K562 (cell line): ENCODE measurements around the gene ZNF48. TPM values are rescaled to one million over a fixed set of nuclear protein-coding genes. Genes with fewer than 3 reads are reported as not detected.

Experiments used
- BRD9 ChIP-seq: fragments of 450-650 bp; IDR thresholded peaks from 2 replicates; pipeline ENCODE4 v1.6.1; 2018; ENCODE audit warnings: low read depth; ENCODE audit not compliant: partially characterized antibody
- FOXM1 ChIP-seq, 2 experiments: fragments of 450-650 bp in 1 of 2; sonication (generic) in 1 of 2; formaldehyde crosslinking in 1 of 2; IDR thresholded peaks; 2 replicates each; pipeline versions ENCODE4 v1.6.1 to v1.9.0; 2017 to 2022; ENCODE audit warnings: low read depth in 2 of 2, mild to moderate bottlenecking in 2 of 2, missing genetic modification reagents in 1 of 2, moderate library complexity in 1 of 2
- LEF1 ChIP-seq: fragments of 450-650 bp; IDR thresholded peaks from 2 replicates; pipeline ENCODE4 v1.6.1; 2016; ENCODE audit warnings: mild to moderate bottlenecking
- MAFG ChIP-seq: fragments of 450-650 bp; conservative IDR thresholded peaks from 2 replicates; pipeline ENCODE4 v1.6.1; 2016; ENCODE audit warnings: missing genetic modification characterization, missing compliant biosample characterization
- NR2F6 ChIP-seq: fragments of 450-650 bp; formaldehyde crosslinking; IDR thresholded peaks from 2 replicates; pipeline ENCODE4 v1.4.0; 2020; ENCODE audit warnings: mild to moderate bottlenecking
- POLR2B ChIP-seq: fragments of 450-650 bp; IDR thresholded peaks from 2 replicates; pipeline ENCODE4 v1.6.1; 2018; ENCODE audit warnings: low read depth; ENCODE audit not compliant: partially characterized antibody
- POLR2G ChIP-seq: fragments of 200-400 bp; formaldehyde crosslinking; IDR thresholded peaks from 2 replicates; pipeline ENCODE4 v1.6.1; 2017; ENCODE audit warnings: low read depth, mild to moderate bottlenecking, antibody characterized with exemption, low read length, moderate library complexity
- SMAD1 ChIP-seq: fragments of 150-350 bp; IDR thresholded peaks from 2 replicates; pipeline ENCODE4 v1.6.1; 2014; ENCODE audit warnings: low read length, low read depth; ENCODE audit not compliant: partially characterized antibody
- ZNF124 ChIP-seq: sonication (generic); formaldehyde crosslinking; IDR thresholded peaks from 2 replicates; pipeline ENCODE4 v1.8.1; 2022; ENCODE audit warnings: missing genetic modification reagents
- ZNF316 ChIP-seq: fragments of 450-650 bp; IDR thresholded peaks from 2 replicates; pipeline ENCODE4 v1.6.1; 2016
- ZNF444 ChIP-seq: fragments of 250-450 bp; sonication (Bioruptor Pico); IDR thresholded peaks from 2 replicates; pipeline ENCODE4 v1.4.0; 2020; ENCODE audit warnings: mild to moderate bottlenecking, moderate library complexity
- ZNF445 ChIP-seq: fragments of 250-450 bp; sonication (Bioruptor Pico); IDR thresholded peaks from 2 replicates; pipeline ENCODE4 v1.4.0; 2020; ENCODE audit warnings: low read depth, mild to moderate bottlenecking, moderate library complexity
- ZNF699 ChIP-seq: fragments of 250-450 bp; sonication (Bioruptor Pico); IDR thresholded peaks from 2 replicates; pipeline ENCODE4 v1.8.0; 2021; ENCODE audit warnings: mild to moderate bottlenecking, moderate library complexity; ENCODE audit not compliant: insufficient replicate concordance
- polyA plus RNA-seq, 8 experiments: library from polyadenylated mRNA; depleted of rRNA in 4 of 8; stranded (reverse) in 5 of 8; unstranded in 3 of 8; fragments of >200 nt; fragmentation: Nextera tagmentation in 2 of 8; fragmentation: Illumina TruSeq in 1 of 8; extraction: Ambion mirVana in 2 of 8; extraction: Trizol in 1 of 8; gene quantifications; 2 replicates each; pipeline versions ENCODE4 v1.2.1 to v1.2.3, GENCODE V29; 2011 to 2014; ENCODE audit warnings: inconsistent platforms in 1 of 8, missing spikeins in 1 of 8
- total RNA-seq, 7 experiments: library from RNA; depleted of rRNA in 6 of 7; stranded (reverse); fragments of >200 nt in 6 of 7; fragmentation: Illumina TruSeq in 2 of 7; extraction: Trizol in 2 of 7; gene quantifications; 2 replicates each; pipeline versions ENCODE4 v1.2.1 to v1.2.3, GENCODE V29; 2011 to 2021; ENCODE audit warnings: low replicate concordance in 1 of 7
- TF ChIP-seq, protein P1 (sequence below), 3 experiments: fragments of 200-800 bp in 1 of 3; sonication (Bioruptor generic) in 1 of 3; sonication (generic) in 1 of 3; formaldehyde crosslinking in 1 of 3; IDR thresholded peaks; 2 replicates each; pipeline versions ENCODE4 v1.6.1 to v1.8.0; 2016 to 2022; ENCODE audit warnings: mild to moderate bottlenecking in 2 of 3, missing compliant biosample characterization in 2 of 3, missing genetic modification characterization in 2 of 3, missing genetic modification reagents in 1 of 3
- TF ChIP-seq, protein P2 (sequence below): fragments of 250-450 bp; sonication (Bioruptor Pico); IDR thresholded peaks from 2 replicates; pipeline ENCODE4 v1.5.0; 2021; ENCODE audit warnings: mild to moderate bottlenecking, moderate library complexity
- TF ChIP-seq, protein P3 (sequence below): fragments of 250-450 bp; sonication (Bioruptor Pico); IDR thresholded peaks from 2 replicates; pipeline ENCODE4 v1.8.0; 2022; ENCODE audit warnings: moderate library complexity, mild to moderate bottlenecking, inconsistent platforms
- TF ChIP-seq, protein P4 (sequence below): fragments of 250-450 bp; sonication (Bioruptor Pico); IDR thresholded peaks from 2 replicates; pipeline ENCODE4 v1.6.1; 2021; ENCODE audit warnings: mild to moderate bottlenecking

ZNF48 gene
- total and polyA plus RNA-seq, 9 of the 15 experiments (the other 6 are each of a cell fraction or from before 2014, with no cell fraction given) = 0.38 to 11.6 (median 4.7) TPM

DNA sequence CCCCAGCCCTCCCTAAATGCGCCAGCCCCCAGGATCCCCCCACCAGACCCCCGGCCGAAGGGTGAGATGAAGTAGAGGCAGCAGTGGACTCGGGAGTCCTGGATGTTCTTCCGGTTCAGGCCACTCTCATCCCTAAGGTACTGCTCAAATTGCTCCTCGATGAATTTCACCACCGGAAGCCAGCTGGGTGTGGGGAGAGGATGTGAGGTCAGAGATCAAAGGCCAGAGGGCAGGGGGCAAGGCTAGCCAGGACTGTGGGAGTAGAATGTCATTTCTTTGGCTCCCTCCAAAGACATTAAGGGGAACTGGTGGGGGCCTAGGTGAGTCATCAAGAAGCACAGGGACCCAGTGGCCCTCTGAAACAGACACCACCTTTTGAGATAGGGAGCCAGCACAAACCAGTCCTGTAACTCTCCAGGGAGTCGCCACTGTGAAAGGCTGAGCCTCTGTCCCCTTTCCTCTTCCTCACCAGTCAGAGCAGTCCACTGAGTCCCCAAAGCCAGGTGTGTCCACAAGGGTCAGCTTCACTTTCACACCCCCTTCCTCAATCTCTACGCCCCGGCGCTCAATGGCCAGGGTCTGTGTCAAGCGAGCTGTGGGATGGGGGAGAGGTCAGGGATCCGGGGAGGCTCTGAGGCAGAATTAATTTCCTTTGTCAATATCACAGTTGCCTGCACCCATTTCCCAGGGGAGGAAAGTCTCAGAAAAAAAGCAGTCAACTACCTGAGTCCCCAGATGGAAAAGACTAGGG, 13.8 kb upstream of the ZNF48 start (continued):
- TF ChIP-seq FOXM1 (IDR thresholded peaks at IDR 0.05; ENCODE audit: low read depth) (no peak), FOXM1 (CRISPR knock-in tag; IDR thresholded peaks at IDR 0.05; ENCODE audit: low read depth) (no peak), POLR2B (peak; percentile 52), NR2F6 (no peak), MAFG (tag) (no peak), ZNF699 (CRISPR knock-in tag) (no peak), ZNF445 (no peak), BRD9 (no peak), SMAD1 (no peak), LEF1 (peak; percentile 71), ZNF124 (CRISPR knock-in tag) (no peak), ZNF316 (peak; percentile 54), ZNF444 (CRISPR knock-in tag) (no peak), POLR2G (0 out of 2 replicates have a peak, but pooled peaks have one; percentile 14)
- TF ChIP-seq, protein P1, sequence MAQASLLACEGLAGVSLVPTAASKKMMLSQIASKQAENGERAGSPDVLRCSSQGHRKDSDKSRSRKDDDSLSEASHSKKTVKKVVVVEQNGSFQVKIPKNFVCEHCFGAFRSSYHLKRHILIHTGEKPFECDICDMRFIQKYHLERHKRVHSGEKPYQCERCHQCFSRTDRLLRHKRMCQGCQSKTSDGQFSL (CRISPR knock-in tag; IDR thresholded peaks at IDR 0.05) = no peak
- TF ChIP-seq, protein P1 (tag; IDR thresholded peaks at IDR 0.05) = no peak
- TF ChIP-seq, protein P2, sequence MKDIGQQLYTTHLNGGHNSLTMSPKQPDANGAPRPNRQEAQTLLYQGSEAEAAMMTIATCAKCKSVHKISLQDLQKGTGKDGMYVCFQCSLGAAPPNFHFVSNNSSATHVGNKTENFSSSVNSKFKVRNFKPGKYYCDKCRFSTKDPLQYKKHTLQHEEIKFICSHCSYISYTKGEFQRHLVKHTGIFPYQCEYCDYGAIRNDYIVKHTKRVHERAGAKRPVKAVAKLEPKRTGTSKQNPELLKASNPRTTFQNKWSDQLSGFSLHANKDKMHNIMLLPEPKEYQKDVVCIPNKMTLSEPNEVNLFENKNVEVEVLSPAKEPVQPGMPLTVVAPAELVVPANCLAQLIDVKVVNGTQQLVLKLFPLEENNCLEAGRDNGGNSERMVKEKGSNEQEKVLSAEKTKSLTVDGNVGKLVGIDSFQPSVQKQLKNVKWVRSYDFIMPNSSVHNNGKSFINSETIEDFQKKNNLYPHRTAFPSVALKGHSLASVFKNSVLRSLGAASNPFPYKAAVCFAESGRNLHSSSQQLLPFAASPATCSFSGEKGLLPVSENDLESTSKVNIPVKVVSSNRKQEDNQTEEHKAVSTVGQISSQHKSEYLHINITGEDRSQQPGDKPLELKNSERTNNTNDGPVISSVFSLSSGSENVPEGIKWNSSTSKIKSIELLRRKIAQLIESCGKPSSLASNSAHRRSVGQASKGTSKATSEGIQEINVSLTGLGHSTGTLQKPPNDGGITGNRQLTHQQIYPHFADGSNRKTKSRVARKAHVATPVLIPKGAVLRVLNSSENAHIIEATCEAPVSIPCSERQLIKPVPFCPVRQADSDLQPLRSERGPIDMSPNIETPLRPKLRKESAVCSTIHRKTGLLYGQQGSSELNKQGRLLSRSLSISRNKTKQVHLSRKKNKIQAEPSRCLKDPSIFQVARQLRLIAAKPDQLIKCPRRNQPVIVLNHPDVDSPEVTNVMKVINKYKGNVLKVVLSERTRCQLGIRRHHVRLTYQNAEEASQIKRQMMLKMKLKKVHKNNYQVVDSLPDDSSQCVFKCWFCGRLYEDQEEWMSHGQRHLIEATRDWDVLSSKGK = no peak
- TF ChIP-seq, protein P3, sequence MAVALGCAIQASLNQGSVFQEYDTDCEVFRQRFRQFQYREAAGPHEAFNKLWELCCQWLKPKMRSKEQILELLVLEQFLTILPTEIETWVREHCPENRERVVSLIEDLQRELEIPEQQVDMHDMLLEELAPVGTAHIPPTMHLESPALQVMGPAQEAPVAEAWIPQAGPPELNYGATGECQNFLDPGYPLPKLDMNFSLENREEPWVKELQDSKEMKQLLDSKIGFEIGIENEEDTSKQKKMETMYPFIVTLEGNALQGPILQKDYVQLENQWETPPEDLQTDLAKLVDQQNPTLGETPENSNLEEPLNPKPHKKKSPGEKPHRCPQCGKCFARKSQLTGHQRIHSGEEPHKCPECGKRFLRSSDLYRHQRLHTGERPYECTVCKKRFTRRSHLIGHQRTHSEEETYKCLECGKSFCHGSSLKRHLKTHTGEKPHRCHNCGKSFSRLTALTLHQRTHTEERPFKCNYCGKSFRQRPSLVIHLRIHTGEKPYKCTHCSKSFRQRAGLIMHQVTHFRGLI (CRISPR knock-in tag) = no peak
- TF ChIP-seq, protein P4, sequence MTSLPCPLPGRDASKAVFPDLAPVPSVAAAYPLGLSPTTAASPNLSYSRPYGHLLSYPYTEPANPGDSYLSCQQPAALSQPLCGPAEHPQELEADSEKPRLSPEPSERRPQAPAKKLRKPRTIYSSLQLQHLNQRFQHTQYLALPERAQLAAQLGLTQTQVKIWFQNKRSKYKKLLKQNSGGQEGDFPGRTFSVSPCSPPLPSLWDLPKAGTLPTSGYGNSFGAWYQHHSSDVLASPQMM (CRISPR knock-in tag) = no peak
